Neural progenitor cell (in vitro differentiated cells): ENCODE results near the gene CLNK.

Experiments used
- CTCF ChIP-seq: fragments of 200-600 bp; sonication (generic); IDR thresholded peaks from 2 replicates; pipeline ENCODE4 v1.5.1; 2017; ENCODE audit warnings: antibody characterized with exemption, mild to moderate bottlenecking
- EZH2 ChIP-seq: fragments of 200-600 bp; sonication (generic); IDR thresholded peaks from 2 replicates; pipeline ENCODE4 v1.6.1; 2017; ENCODE audit warnings: antibody characterized with exemption, mild to moderate bottlenecking, moderate library complexity

DNA sequence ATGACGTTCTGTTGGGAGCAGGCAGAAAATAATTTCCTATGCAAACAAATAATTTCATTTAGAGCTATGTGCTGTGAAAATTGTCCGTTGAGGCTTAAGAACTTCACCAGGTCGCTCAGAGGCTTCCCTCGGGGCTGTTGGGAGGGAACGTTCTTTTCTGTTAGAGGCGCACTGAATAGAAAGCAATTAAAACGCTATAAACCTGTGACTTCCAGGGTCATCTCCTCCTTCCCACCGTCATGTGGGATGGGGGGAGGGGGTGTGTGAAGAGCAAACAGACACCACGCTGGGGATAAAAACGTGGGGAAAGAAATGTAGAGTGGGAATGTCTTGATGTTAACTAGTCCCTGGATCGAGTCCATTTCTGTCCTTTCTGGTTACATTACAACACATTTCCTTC is 192.1 kb downstream of the CLNK start:
- no peak for TF ChIP-seq CTCF
- no peak for TF ChIP-seq EZH2
